Retinal pigment epithelial cell (primary cell): ENCODE results near the gene ZNF641.

ENCODE experiments used
- DNase-seq: peaks from one replicate; pipeline ENCODE4 v3.0.0-alpha.2; 2010; ENCODE audit warnings: low read depth
- H3K4me3 ChIP-seq: 2 replicates; pipeline ENCODE4 v1.5.1; 2011; ENCODE audit warnings: mild to moderate bottlenecking, low read length, control low read depth, moderate library complexity
- CTCF ChIP-seq: conservative IDR thresholded peaks from 2 replicates; pipeline ENCODE4 v1.5.1; 2011; ENCODE audit warnings: low read depth, low read length, control low read depth, inconsistent platforms

The ZNF641 gene

GRCh38 chr12:48377646-48378045 lies 26.9 kb upstream of the ZNF641 start:
- DNase-seq = no peak
- no peak overlapping the region for H3K4me3 ChIP-seq
- TF ChIP-seq CTCF = no peak

- TF ChIP-seq CTCF = no peak
- DNase-seq = no peak
- H3K4me3 ChIP-seq = no peak overlapping the region
These were observed 23.4 kb upstream of the ZNF641 start for GRCh38 chr12:48374164-48374563.

GRCh38 chr12:48366131-48366530 lies 15.4 kb upstream of the ZNF641 start:
- DNase-seq = no peak
- no peak for TF ChIP-seq CTCF
- H3K4me3 ChIP-seq = no peak overlapping the region

- no peak for DNase-seq
- no peak overlapping the region for H3K4me3 ChIP-seq
- TF ChIP-seq CTCF = no peak
These were observed 11.1 kb upstream of the ZNF641 start for GRCh38 chr12:48361664-48362339.

- H3K4me3 ChIP-seq = no peak overlapping the region
- TF ChIP-seq CTCF = no peak
- DNase-seq = no peak
These were observed 8.3 kb upstream of the ZNF641 start for GRCh38 chr12:48358937-48359513.

GRCh38 chr12:48356041-48356768 lies 5.5 kb upstream of the ZNF641 start:
- TF ChIP-seq CTCF = no peak
- no peak overlapping the region for H3K4me3 ChIP-seq
- no peak for DNase-seq

- TF ChIP-seq CTCF = no peak
- DNase-seq = no peak
- H3K4me3 ChIP-seq = no peak overlapping the region
These were observed 1.5 kb upstream of the ZNF641 start for GRCh38 chr12:48352157-48352760.
